GM08714 (cell line): Measurements from ENCODE around the gene NEMP2.
A peak's percentile ranks its signal among the peaks of the same experiment; 100 is the strongest.

Source experiments
- H3K4me3 ChIP-seq: fragments of 200-500 bp; sonication (Bioruptor generic); 2 replicates; pipeline ENCODE4 v1.5.1; 2014; ENCODE audit warnings: mild to moderate bottlenecking, low read length, inconsistent platforms
- ZNF274 ChIP-seq: IDR thresholded peaks from 2 replicates; pipeline ENCODE4 v1.6.1; 2012; ENCODE audit warnings: mild to moderate bottlenecking, low read depth, low read length

The NEMP2 gene

GRCh38 chr2:190540048-190540447 lies 5.5 kb upstream of the NEMP2 start:
- H3K4me3 ChIP-seq: no peak overlapping the region
- no peak for TF ChIP-seq ZNF274

GRCh38 chr2:190538201-190538600 lies 3.7 kb upstream of the NEMP2 start:
- no peak overlapping the region for H3K4me3 ChIP-seq
- no peak for TF ChIP-seq ZNF274

GRCh38 chr2:190537765-190538164 lies 3.2 kb upstream of the NEMP2 start:
- no peak overlapping the region for H3K4me3 ChIP-seq
- TF ChIP-seq ZNF274: no peak

- H3K4me3 ChIP-seq: peak overlapping the region; percentile 92; the same call in 1 of the 2 replicates
- TF ChIP-seq ZNF274: no peak
Measured at GRCh38 chr2:190535586-190535985, 1.1 kb upstream of the NEMP2 start.

GRCh38 chr2:190535121-190535439 lies 558 bp upstream of the NEMP2 start:
- TF ChIP-seq ZNF274: no peak
- peak overlapping the region; percentile 92 for H3K4me3 ChIP-seq

- TF ChIP-seq ZNF274: no peak
- H3K4me3 ChIP-seq: peak overlapping the region; percentile 92
Measured at GRCh38 chr2:190533968-190534309, 583 bp downstream of the NEMP2 start.

GRCh38 chr2:190533175-190533967 lies 1.2 kb downstream of the NEMP2 start:
- no peak for TF ChIP-seq ZNF274
- H3K4me3 ChIP-seq: peak overlapping the region; percentile 92

- TF ChIP-seq ZNF274: no peak
- peak overlapping the region; percentile 63; the same call in 1 of the 2 replicates for H3K4me3 ChIP-seq
Measured at GRCh38 chr2:190532581-190532980, 1.9 kb downstream of the NEMP2 start.

GRCh38 chr2:190530248-190530900 lies 4.1 kb downstream of the NEMP2 start:
- TF ChIP-seq ZNF274: no peak
- no peak overlapping the region for H3K4me3 ChIP-seq

GRCh38 chr2:190529486-190530247 lies 4.9 kb downstream of the NEMP2 start:
- no peak for TF ChIP-seq ZNF274

GRCh38 chr2:190528521-190529001 lies 6.0 kb downstream of the NEMP2 start:
- no peak for TF ChIP-seq ZNF274
- H3K4me3 ChIP-seq: no peak overlapping the region

More at GRCh38 chr2:190529486-190530247, 4.9 kb downstream of the NEMP2 start:
- no peak overlapping the region for H3K4me3 ChIP-seq

GRCh38 chr2:190527918-190528317 lies 6.6 kb downstream of the NEMP2 start:
- TF ChIP-seq ZNF274: no peak

GRCh38 chr2:190527214-190527613 lies 7.3 kb downstream of the NEMP2 start:
- TF ChIP-seq ZNF274: no peak
- H3K4me3 ChIP-seq: no peak overlapping the region

More at GRCh38 chr2:190527918-190528317, 6.6 kb downstream of the NEMP2 start:
- H3K4me3 ChIP-seq: no peak overlapping the region

GRCh38 chr2:190526105-190526750 lies 8.3 kb downstream of the NEMP2 start:
- no peak for TF ChIP-seq ZNF274

GRCh38 chr2:190524928-190525327 lies 9.6 kb downstream of the NEMP2 start:
- H3K4me3 ChIP-seq: no peak overlapping the region
- no peak for TF ChIP-seq ZNF274

More at GRCh38 chr2:190526105-190526750, 8.3 kb downstream of the NEMP2 start:
- H3K4me3 ChIP-seq: no peak overlapping the region
